ENCODE data around the gene ARMC2.

DNA sequence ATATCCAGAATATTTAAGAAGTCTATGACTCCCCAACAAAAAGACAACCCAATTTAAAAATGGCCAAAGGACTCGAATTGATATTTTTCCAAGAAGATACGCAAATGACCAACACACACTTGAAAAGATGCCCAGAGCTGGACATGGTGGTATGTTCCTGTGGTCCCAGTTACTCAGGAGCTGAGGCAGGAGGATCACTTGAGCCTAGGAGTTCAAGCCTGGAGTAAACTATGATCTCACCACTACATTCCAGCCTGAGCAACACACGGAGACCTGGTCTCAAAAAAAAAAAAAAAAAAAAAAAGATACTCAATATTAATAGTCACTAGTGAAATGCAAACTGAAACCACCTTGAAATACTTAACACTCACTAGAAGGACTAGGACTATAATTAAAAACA lies 12.2 kb upstream of the ARMC2 start:
- TF ChIP-seq EZH2 (IDR thresholded peaks at IDR 0.05) (no peak), POLR2AphosphoS5 (IDR thresholded peaks at IDR 0.05; ENCODE audit: borderline replicate concordance, low read depth, low read length) (no peak), FOXP2 (optimal IDR thresholded peaks at IDR 0.05; ENCODE audit: control extremely low read depth, extremely low read length, insufficient read depth) (no peak)
